CD4-positive, alpha-beta T cell treated with Interleukin-12 subunit alpha and Interleukin-12 subunit beta, for 1 hour (primary cell): ENCODE measurements around the gene RNF213.
"Not testable (repeated sequence)": the region's sequence is repeated elsewhere in the genome, so short reads cannot be mapped to it uniquely, and the experiment has no call there.

Experiments
- DNase-seq: peaks from one replicate; pipeline ENCODE4 v3.0.0-alpha.2; 2020

Gene RNF213

DNA sequence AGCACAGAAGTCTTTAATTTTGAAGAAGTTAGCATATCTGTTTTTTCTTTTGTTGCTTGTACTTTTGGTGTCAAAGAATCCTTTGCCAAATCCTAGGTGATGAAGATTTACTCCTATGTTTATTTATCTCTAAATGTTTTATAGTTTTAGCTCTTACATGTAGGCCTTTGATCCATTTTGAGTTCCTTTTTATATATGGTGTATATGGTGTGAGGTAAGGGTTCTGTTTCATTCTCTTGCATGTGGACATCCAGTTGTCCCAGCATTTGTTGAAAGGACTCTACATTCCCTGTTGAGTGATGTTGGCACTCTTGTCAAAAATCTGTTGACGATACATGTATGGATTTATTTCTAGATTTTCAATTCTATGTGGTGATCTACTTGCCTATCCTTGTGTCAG is 62.2 kb downstream of the RNF213 start:
- no peak for DNase-seq

DNA sequence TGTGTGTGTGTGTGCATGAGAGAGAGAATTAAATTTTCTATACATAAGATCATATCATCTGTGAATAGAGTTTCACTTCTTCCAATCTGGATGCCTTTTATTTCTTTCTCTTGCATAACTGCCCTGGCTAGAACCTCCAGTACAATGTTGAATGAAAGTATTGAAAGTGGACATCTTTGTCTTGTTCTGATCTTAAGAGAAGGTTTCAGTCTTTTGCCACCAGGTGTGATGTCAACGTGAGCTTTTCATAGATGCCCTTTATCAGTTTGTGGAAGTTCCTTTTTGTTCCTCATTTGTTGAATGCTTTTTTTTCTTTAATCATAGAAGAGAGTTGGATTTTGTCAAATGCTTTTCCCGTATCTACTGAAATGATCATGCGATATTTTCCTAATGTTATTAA is 63.3 kb downstream of the RNF213 start:
- DNase-seq: no peak

DNA sequence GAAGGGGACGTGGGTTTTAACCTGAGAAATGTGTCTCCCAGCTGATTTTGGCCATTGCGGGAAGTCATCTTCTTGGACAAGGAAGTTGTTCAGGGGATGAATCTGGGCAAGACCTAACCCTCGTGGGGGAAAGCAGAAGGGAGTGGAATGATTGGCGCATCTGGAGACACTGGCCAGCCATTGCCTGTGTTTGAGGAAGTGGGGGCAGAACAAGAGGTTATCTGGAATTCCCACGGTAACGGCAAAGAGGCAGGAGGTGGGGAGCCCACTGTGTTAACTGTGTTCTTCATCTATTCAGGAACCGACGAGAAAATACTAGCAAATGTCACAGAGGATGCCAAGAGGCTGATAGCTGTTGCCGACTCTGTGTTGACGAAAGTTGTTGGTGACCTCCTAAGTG is 66.9 kb downstream of the RNF213 start:
- DNase-seq: no peak

DNA sequence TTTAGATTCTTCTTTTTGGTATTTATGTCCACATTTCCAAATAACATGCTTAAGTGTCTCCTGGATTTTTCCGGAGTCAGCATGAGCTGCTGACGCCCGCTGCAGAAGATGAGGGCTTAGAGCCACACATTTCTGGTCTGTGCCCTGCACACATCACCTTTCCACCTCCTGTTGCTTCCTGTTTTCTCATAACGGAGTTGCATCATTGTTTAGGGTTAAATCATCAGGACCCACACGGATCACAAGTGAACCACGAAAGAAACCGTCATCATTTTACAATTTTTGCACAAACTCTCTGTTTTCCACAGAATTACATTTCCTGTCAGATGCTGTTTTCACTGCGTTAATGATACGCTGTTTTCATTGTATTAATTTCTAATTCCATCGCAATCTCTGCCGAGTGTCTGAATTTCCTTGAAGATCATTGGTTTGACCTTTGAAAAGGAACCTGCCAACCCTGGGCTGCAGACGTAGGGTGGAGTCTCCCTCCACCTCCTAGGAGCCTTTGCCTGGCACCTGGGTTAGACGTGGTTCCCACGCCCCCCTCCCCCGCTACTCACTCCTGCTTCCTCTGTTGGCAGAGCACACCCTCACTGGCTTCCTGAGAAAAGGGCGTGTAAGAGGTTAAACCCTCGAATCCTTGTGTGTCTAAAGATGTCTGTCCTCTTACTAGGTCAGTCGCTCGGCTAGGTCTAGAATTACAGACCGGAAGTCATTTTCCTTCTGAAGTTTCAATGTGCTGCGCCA is 68.2 kb downstream of the RNF213 start:
- DNase-seq: no peak

DNA sequence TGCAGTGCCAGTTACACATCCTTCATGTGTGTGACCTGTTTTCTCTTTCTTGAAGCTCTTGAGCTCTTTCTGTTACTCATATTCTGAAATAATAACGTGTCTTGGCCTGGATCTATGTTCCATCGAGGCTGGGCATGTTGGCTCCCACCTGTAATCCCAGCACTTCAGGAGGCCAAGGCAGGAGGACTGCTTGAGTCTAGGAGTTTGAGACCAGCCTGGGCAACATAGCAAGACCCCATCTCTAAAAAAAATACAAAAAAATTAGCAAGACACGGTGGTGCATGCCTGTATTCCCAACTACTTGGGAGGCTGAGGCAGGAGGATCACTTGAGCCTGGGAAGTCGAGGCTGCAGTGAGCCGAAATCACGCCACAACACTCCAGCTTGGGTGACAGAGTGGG is 68.8 kb downstream of the RNF213 start:
- not testable (repeated sequence) for DNase-seq

DNA sequence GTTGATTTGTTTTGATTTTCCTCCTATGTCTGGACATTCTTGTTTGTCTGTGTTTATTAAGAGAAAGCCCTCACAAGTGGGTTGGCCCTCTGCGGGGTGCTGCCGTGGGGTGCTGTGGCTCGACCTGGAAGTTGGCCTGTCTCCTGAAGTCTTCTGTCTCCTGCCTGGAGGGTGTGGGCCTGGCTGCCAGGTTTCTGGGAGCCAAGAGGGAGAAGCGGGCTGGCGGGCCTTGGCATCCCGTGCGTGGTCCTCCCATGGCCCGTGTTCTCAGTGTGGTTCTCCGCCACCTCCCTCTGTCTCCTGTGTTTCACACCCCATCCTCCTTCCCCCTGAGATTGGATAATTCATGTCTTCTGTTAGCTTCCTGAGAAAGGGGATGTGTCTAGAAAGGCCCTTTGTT is 69.6 kb downstream of the RNF213 start:
- no peak for DNase-seq

DNA sequence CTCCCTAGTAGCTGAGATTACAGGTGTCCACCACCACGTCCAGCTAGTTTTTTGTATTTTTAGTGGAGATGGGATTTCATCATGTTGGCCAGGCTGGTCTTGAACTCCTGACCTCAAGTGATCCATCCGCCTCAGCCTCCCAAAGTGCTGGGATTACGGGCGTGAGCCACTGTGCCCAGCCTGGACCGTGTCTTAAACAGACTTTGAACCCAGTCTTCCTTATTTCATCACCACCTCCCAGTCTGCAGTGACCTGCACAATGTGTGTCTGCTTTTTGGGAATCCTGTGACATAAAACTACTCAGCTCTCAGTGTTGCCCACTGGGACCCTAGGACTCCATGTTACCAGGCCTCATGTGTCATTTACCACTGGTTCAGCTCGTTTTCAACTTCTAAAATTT is 70.3 kb downstream of the RNF213 start:
- DNase-seq: not testable (repeated sequence)

DNA sequence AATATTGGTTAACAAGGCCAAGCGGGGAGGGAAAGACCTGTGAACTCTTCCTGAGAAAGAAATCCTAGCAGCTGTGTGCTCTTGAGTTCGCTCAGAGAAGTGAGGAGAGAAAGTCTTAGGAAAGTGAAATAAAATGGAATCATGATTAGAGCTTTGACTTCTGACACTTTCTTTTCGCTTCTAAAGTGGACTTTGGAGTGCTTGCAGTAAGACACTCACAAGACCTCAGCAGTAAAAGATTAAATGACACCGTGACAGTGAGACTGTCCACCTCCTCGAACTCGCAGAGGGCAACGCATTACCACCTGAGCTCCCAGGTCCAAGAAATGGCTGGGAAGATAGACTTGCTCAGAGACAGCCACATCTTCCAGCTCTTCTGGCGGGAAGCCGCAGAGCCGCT is 71.2 kb downstream of the RNF213 start:
- no peak for DNase-seq

DNA sequence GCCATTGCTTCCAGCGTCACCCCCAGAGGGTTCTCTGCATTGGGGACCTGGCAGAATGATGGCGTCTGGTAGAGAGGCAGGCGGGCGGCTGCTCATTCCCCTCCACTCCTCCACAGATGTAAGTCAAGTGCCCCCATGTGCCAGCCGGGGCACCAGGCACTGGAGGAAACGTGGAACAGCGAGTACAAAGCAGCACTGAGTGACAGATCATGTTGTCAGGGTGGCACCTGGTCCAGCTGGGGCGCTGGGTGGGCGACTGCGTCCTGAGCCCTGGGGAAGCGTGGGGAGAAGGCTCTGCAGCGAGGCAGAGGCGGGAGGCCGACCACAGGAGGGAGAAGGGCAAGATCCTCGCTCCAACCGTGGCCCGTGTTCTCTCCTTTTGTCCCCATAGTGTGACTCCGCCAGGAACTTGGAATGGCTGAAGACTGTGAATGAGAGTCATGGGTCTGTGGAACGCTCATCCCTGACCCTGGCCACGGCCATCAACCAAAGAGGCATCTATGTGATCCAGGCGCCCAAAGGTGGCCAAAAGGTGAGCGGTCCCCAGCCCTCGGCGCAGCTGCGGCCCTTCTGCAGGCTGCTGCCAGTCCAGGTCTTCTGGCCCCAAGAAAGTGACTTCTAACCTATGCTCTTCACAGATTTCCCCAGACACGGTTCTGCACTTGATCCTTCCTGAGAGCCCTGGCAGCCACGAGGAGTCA is 76.7 kb downstream of the RNF213 start:
- DNase-seq: no peak

DNA sequence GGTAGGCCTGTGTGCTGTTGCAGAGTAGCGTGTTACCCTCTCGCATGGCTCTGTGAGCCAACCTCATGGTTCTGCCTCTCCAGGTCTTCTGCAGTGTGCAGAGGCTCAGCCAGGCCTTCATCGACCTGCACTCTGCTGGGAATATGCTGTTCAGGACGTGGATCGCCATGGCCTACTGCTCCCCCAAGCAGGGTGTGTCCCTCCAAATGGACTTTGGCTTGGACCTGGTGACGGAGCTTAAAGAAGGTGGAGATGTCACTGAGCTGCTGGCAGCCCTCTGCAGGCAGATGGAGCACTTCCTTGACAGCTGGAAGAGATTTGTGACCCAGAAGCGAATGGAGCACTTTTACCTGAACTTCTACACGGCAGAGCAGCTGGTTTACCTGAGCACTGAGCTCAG is 78.5 kb downstream of the RNF213 start:
- no peak for DNase-seq

DNA sequence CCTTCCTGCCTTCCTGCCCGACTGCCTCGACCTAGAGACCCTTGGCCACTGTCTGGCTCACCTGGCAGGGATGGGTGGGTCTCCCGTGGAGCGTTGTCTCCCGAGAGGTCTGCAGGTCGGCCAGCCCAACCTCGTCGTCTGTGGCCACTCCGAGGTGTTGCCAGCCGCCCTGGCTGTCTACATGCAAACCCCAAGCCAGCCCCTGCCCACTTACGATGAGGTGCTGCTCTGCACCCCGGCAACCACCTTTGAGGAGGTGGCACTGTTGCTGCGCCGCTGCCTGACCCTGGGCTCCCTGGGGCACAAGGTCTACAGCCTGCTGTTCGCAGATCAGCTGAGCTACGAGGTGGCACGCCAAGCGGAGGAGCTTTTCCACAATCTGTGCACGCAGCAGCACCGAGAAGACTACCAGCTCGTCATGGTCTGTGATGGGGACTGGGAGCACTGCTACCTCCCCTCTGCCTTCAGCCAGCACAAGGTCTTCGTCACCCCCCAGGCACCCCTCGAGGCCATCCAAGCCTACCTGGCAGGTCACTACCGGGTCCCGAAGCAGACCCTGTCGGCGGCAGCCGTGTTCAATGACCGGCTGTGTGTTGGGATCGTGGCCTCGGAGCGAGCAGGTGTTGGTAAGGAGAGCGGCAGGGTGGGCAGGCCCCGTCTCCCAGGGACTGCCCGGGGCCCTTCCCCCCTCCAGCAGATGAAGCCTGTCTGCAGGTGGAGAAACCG is 79.2 kb downstream of the RNF213 start:
- no peak for DNase-seq

DNA sequence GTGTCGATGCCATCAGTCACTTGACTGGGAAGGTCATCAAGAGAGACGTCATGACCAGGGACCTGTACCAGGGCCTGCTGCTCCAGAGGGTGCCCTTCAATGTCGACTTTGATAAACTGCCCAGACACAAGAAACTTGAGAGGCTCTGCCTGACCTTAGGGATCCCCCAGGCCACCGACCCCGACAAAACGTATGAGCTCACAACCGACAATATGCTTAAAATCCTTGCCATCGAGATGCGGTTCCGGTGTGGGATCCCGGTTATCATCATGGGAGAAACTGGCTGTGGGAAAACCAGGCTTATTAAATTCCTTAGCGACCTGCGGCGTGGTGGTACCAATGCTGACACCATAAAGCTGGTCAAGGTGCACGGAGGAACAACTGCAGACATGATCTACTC is 84.7 kb downstream of the RNF213 start:
- no peak for DNase-seq

DNA sequence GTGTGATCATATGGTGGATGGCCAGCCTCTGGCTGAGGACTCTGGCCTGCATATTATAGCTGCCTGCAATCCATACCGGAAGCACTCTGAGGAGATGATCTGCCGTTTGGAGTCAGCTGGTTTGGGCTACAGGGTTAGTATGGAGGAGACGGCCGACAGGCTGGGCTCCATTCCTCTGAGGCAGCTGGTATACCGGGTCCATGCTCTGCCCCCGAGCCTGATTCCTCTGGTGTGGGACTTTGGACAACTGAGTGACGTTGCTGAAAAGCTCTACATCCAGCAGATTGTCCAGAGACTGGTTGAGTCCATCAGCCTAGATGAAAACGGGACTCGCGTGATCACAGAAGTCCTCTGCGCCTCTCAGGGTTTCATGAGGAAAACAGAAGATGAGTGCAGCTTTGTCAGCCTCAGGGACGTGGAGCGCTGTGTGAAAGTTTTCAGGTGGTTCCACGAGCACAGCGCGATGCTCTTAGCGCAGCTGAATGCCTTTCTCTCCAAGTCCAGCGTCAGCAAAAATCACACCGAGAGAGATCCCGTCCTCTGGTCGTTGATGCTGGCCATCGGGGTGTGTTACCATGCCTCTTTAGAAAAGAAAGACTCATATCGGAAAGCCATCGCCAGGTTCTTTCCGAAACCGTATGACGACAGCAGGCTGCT is 85.3 kb downstream of the RNF213 start:
- no peak for DNase-seq

DNA sequence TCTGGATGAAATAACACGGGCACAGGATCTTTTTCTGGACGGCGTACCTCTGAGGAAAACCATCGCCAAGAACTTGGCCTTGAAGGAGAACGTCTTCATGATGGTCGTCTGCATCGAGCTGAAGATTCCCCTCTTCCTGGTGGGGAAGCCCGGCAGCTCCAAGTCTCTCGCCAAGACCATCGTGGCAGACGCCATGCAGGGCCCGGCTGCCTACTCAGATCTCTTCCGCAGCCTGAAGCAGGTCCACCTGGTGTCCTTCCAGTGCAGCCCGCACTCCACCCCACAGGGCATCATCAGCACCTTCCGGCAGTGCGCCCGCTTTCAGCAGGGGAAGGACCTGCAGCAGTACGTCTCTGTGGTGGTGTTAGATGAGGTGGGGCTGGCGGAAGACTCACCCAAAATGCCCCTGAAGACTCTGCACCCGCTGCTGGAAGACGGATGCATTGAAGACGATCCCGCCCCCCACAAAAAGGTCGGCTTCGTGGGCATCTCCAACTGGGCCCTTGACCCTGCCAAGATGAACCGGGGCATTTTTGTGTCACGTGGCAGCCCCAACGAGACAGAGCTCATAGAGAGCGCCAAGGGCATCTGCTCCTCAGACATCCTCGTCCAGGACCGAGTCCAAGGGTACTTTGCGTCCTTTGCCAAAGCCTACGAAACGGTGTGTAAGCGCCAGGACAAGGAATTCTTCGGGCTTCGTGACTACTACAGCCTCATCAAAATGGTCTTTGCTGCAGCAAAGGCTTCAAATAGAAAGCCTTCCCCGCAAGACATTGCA is 86.0 kb downstream of the RNF213 start:
- no peak for DNase-seq

DNA sequence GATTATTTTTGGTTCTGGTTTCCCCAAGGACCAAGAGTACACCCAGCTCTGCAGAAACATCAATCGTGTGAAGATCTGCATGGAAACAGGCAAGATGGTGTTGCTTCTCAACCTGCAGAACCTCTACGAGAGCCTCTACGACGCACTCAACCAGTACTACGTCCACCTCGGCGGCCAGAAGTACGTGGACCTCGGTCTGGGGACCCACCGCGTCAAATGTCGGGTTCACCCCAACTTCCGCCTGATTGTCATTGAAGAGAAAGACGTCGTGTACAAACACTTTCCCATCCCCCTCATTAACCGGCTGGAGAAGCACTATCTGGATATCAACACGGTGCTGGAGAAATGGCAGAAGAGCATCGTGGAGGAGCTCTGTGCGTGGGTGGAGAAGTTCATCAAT is 86.9 kb downstream of the RNF213 start:
- DNase-seq: no peak

DNA sequence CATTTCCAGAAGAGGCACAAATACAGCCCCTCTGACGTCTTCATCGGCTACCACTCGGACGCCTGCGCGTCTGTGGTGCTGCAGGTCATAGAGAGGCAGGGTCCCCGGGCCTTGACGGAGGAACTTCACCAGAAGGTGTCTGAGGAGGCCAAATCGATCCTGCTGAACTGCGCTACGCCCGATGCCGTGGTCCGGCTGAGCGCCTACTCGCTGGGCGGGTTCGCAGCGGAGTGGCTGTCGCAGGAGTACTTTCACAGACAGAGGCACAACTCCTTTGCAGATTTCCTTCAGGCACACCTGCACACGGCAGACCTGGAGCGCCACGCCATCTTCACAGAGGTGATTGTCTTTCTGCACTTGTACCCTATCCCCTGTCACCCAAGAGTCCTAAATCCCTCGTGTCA is 87.3 kb downstream of the RNF213 start:
- no peak for DNase-seq

DNA sequence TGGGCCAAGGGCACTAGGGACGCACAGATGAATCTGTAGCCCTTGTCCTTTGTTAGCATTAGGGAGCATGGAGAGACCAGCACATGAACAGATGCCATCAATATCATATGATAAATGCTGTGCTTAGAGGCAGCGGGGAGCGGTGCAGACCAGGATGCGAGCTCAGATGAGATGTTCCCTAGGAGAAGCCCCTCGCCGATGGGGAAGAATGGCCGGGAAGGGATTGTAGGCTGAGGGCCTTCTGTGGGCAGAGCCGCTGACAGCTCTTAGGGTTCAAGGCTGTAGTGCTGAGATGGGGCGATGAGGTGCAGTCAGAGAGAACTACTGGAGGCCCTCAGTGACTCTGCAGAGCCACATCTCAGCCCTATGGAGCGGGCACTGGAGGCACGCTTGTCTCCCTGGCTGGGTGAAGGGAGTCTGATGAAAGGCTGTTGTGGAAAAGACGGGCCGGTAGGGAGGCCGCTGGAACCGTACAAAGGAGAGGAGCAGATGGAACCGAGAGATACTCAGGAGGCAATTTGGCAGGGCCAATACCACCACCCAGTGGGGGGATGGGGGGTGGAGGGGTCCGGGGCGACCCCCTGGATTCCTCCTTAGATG is 88.0 kb downstream of the RNF213 start:
- no peak for DNase-seq

DNA sequence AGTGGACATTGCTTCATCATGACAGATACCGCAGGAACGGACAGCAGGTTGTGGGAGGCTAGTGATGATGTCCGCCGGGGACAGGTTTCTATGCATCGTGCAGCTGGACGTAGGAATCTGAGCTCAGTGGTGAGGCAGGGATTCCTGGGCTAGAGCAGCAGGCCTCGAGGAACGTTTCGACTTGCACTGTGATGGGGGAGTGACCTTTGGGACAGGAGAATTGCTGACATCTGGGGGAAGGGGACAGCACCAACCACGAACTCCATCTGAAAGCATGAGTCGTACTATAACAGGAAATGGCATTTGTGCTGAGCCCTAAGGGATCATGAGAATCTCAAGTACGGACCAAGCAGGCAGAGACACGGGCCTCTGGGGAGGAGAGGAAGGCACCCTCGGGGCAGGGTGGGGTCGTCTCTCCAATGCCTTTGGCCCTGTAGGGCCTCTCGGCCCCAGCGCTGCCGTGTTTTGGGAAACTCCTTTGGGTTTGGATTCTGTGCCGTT is 88.5 kb downstream of the RNF213 start:
- no peak for DNase-seq

DNA sequence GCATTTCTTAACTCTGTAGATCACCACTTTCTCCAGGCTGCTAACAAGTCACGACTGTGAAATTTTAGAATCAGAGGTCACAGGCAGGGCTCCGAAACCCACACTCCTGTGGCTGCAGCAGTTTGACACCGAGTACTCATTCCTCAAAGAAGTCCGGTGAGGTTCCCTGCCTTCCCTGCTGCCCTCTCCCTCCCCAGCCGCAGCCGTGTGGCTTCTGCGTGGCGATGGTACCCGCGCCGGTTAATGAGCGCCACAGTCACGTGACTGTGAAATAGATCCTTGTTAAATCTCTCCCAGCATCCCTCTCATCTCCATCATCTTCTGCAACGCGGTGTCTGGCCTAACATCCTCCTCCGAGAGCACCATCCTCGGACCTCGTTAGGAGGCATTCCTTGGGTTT is 89.1 kb downstream of the RNF213 start:
- no peak for DNase-seq

DNA sequence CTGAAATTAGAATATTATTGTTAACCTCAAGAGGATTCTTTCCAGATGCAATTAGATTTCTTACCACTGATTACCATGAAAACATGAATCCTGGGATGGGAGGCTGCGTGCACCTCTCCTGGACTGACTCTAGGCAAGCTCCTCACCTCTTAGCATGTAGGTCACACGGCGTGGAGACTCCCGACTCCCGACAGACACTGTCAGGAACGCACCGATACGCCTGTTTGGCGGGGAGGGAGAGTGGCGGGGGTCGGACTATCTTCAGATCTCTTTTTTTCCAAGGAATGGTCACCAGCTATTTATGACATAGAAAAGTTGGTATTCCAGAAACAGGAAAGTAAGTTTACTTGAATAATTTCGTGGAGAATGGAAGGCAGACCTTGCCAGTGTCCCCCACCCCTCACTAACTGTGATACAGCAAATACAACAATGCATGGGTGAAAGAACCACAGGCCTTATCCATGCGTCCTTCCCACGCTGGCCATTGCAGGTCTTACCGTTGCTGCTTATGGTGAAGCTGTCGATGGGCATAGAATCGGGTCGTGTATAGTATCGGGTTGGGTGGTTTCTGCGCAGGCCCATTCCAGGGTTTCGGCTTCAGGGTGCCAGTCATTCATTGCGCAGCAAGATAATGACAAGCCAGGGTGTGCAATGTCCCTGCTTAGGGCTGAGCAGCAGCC is 91.7 kb downstream of the RNF213 start:
- no peak for DNase-seq

DNA sequence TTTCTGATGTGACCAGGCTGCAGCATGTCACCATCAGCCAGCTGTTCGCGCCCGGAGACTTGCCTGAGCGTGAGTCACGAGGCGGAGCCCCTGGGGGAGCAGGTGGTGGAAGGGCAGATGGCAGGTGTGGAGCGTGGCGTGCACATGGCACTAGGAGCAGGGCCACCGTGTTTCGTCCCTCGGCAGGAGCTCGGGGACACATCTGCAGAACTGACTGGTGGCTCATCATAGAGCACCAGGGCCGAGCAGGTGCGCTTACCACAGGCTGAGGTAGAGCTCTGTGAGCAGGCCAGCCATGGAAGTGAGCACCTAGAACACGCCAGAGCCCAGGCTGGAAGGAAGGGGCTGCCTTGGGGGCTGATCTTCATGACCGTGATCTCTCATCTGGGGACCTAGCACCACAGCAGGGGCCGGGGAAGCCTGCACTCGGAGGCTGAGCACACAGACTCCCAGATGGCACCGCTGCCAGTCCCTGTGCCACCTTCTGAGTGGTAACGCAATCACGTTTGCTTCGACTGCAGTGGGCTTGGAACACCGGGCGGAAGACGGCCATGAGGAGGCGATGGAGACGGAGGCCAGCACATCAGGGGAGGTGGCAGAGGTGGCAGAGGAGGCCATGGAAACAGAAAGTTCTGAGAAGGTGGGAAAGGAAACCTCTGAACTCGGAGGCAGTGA is 92.5 kb downstream of the RNF213 start:
- no peak for DNase-seq
